ENCODE measurements around the gene OLIG1. TPM values are rescaled to one million over a fixed set of nuclear protein-coding genes. Genes with fewer than 3 reads are reported as not detected.

The OLIG1 gene
- total RNA-seq, 1 donor from 2014 or later = 0.62 TPM

Other genes with a start within 250 kb of the OLIG1 start
- gene OLIG2, start 44.2 kb upstream of the OLIG1 start, total RNA-seq = not detected
- gene IFNAR2, start 159.8 kb downstream of the OLIG1 start, total RNA-seq = 9.2 TPM
- gene IL10RB, start 196.2 kb downstream of the OLIG1 start, total RNA-seq = 6.3 TPM